ENCODE results near the gene TRDMT1.

TRDMT1 gene

GRCh38 chr10:17146892-17147291 is 54.6 kb downstream of the TRDMT1 start:
- TF ChIP-seq, protein P1, sequence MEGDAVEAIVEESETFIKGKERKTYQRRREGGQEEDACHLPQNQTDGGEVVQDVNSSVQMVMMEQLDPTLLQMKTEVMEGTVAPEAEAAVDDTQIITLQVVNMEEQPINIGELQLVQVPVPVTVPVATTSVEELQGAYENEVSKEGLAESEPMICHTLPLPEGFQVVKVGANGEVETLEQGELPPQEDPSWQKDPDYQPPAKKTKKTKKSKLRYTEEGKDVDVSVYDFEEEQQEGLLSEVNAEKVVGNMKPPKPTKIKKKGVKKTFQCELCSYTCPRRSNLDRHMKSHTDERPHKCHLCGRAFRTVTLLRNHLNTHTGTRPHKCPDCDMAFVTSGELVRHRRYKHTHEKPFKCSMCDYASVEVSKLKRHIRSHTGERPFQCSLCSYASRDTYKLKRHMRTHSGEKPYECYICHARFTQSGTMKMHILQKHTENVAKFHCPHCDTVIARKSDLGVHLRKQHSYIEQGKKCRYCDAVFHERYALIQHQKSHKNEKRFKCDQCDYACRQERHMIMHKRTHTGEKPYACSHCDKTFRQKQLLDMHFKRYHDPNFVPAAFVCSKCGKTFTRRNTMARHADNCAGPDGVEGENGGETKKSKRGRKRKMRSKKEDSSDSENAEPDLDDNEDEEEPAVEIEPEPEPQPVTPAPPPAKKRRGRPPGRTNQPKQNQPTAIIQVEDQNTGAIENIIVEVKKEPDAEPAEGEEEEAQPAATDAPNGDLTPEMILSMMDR (IDR thresholded peaks at IDR 0.05; ENCODE audit: extremely low read depth, insufficient read depth, missing control alignments), result no peak
- in situ Hi-C loops (cut with MboI; ENCODE audit: low pct_unique_long_range_greater_than_20kb, low sequenced_read_pairs, unreplicated experiment), result no loop called here

DNA sequence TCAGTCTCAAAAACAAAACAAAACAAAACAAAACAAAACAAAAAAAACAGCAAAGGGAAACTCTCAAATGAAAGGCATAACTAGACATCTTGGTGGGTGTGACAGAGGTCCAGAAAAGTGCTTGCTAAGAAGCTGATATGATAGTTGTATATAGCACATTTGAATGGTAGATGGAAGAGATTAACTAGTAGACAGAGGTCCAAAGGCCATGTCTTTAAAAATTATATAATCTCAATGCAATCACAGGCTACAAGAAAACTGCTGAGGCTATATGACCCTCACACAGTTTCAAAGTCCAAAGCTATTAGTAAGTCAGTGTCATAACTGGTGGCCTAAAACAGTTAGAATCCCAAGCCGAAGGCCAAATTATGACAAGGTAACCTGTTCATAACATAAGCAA is 56.2 kb downstream of the TRDMT1 start:
- TF ChIP-seq, protein P1 (IDR thresholded peaks at IDR 0.05; ENCODE audit: extremely low read depth, insufficient read depth, missing control alignments), result no peak
- in situ Hi-C loops (cut with MboI; ENCODE audit: low pct_unique_long_range_greater_than_20kb, low sequenced_read_pairs, unreplicated experiment), result no loop called here
- no peak for DNase-seq (ENCODE audit: low spot score)

More at GRCh38 chr10:17146892-17147291, 54.6 kb downstream of the TRDMT1 start:
- no peak for DNase-seq (ENCODE audit: low spot score)

DNA sequence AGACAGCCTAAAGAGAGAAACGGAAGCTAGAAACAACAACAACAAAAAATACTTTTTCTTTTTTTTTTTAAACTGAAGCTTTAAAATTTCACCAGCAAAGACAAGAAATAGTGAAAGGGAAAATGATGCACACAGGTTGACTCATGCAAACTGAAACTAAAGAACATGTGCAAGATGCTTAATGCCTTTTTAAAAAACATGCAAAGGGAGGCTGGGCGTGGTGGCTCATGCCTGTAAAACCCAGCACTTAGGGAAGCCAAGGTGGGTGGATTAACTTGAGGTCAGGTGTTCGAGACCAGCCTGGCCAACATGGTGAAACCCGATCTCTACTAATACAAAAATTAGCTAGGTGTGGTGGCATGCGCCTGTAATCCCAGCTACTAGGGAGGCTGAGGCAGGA is 56.7 kb downstream of the TRDMT1 start:
- in situ Hi-C loops (cut with MboI; ENCODE audit: low pct_unique_long_range_greater_than_20kb, low sequenced_read_pairs, unreplicated experiment), result no loop called here
- TF ChIP-seq, protein P1 (IDR thresholded peaks at IDR 0.05; ENCODE audit: extremely low read depth, insufficient read depth, missing control alignments), result no peak
- DNase-seq (ENCODE audit: low spot score), result no peak

GRCh38 chr10:17144032-17144431 is 57.4 kb downstream of the TRDMT1 start:
- DNase-seq (ENCODE audit: low spot score), result no peak
- TF ChIP-seq, protein P1 (IDR thresholded peaks at IDR 0.05; ENCODE audit: extremely low read depth, insufficient read depth, missing control alignments), result no peak
- in situ Hi-C loops (cut with MboI; ENCODE audit: low pct_unique_long_range_greater_than_20kb, low sequenced_read_pairs, unreplicated experiment), result no loop called here

DNA sequence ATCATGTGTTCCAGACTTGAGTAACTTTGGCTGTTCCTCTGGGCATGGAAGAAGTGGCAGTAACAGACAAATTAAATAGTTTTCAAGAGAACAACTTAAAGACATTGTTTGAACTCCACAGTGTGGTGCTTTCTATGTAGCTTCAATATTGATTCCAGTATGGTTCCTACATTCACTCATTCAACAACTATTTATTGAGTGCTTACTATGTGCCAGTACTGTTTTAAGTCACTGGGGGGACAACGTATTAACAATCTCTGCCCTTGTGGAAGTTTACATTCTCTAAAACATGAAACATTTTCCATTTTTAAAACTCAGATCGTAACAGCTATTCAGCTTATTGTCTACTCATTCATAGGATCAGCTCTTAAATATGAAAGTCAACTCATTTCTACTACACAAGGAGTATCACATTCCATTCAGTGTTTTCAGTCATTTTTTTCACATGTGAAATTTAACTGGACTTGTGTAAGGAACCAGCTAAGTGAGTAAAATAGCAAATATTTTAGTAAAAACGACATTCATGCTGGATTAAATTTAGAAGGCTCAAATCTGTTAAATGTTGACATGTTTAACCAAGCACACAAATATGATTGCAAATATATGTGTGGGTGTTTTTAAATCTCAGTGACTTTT is 58.3 kb downstream of the TRDMT1 start:
- TF ChIP-seq, protein P1 (IDR thresholded peaks at IDR 0.05; ENCODE audit: extremely low read depth, insufficient read depth, missing control alignments), result no peak
- no peak for DNase-seq (ENCODE audit: low spot score)
- in situ Hi-C loops (cut with MboI; ENCODE audit: low pct_unique_long_range_greater_than_20kb, low sequenced_read_pairs, unreplicated experiment), result no loop called here

- TF ChIP-seq, protein P1 (IDR thresholded peaks at IDR 0.05; ENCODE audit: extremely low read depth, insufficient read depth, missing control alignments), result no peak
- DNase-seq (ENCODE audit: low spot score), result no peak
- in situ Hi-C loops (cut with MboI; ENCODE audit: low pct_unique_long_range_greater_than_20kb, low sequenced_read_pairs, unreplicated experiment), result no loop called here
Observed at GRCh38 chr10:17141504-17142229, 59.8 kb downstream of the TRDMT1 start.

Data from GM13977 (cell line).